ENCODE data around the gene IGSF9B.

GRCh38 chr11:134001596-134001995, 44.8 kb upstream of the IGSF9B start:
- no peak for TF ChIP-seq POLR2A (IDR thresholded peaks at IDR 0.05; ENCODE audit: low read depth, low read length)
- no peak for TF ChIP-seq SPI1 (IDR thresholded peaks at IDR 0.05; ENCODE audit: low read depth, low read length)
- TF ChIP-seq POLR2AphosphoS5 (IDR thresholded peaks at IDR 0.05; ENCODE audit: low read depth, low read length), result no peak

All from GM12891 (cell line).